ENCODE data around the gene DHRS9.

Gene DHRS9

GRCh38 chr2:169069341-169069740 lies at the start of gene DHRS9:
Gene DHRS9, plus strand, starts transcription at chr2:169069563. Its CDS starts 12,019 bp downstream, at chr2:169081582.
- no peaks in the 10 kb centered on the region for H3K36me3 ChIP-seq (ENCODE audit: control insufficient read depth, insufficient read depth, low read length)
- H3K4me3 ChIP-seq (replicated peaks; ENCODE audit: low read depth, low read length), result no peak within 1 kb of the TSS
- no peak for TF ChIP-seq CTCF (IDR thresholded peaks at IDR 0.05; ENCODE audit: insufficient read depth, low read length, poor library complexity, severe bottlenecking)
- DNase-seq (ENCODE audit: extremely low read depth, insufficient read length), result no peak
- no peaks in the 10 kb centered on the region for H3K27me3 ChIP-seq (replicated peaks; ENCODE audit: control insufficient read depth, insufficient read depth, low read length)

- Histone ChIP-seq H3K4me3 (replicated peaks; ENCODE audit: low read depth, low read length) (no peak overlapping the region), H3K36me3 (ENCODE audit: control insufficient read depth, insufficient read depth, low read length) (no peaks in the 10 kb centered on the region), H3K27me3 (replicated peaks; ENCODE audit: control insufficient read depth, insufficient read depth, low read length) (no peaks in the 10 kb centered on the region)
- no peak for DNase-seq (ENCODE audit: extremely low read depth, insufficient read length)
- TF ChIP-seq CTCF (IDR thresholded peaks at IDR 0.05; ENCODE audit: insufficient read depth, low read length, poor library complexity, severe bottlenecking), result no peak
Measured at GRCh38 chr2:169023161-169023560, 46.2 kb upstream of the DHRS9 start.

GRCh38 chr2:169026056-169026455 lies 43.3 kb upstream of the DHRS9 start:
- H3K27me3 ChIP-seq (replicated peaks; ENCODE audit: control insufficient read depth, insufficient read depth, low read length), result no peaks in the 10 kb centered on the region
- H3K36me3 ChIP-seq (ENCODE audit: control insufficient read depth, insufficient read depth, low read length), result no peaks in the 10 kb centered on the region
- TF ChIP-seq CTCF (IDR thresholded peaks at IDR 0.05; ENCODE audit: insufficient read depth, low read length, poor library complexity, severe bottlenecking), result no peak
- H3K4me3 ChIP-seq (replicated peaks; ENCODE audit: low read depth, low read length), result no peak overlapping the region
- no peak for DNase-seq (ENCODE audit: extremely low read depth, insufficient read length)

GRCh38 chr2:169027234-169027633 lies 42.1 kb upstream of the DHRS9 start:
- Histone ChIP-seq H3K27me3 (replicated peaks; ENCODE audit: control insufficient read depth, insufficient read depth, low read length) (no peaks in the 10 kb centered on the region), H3K36me3 (ENCODE audit: control insufficient read depth, insufficient read depth, low read length) (no peaks in the 10 kb centered on the region), H3K4me3 (replicated peaks; ENCODE audit: low read depth, low read length) (no peak overlapping the region)
- TF ChIP-seq CTCF (IDR thresholded peaks at IDR 0.05; ENCODE audit: insufficient read depth, low read length, poor library complexity, severe bottlenecking), result no peak
- DNase-seq (ENCODE audit: extremely low read depth, insufficient read length), result no peak

- TF ChIP-seq CTCF (IDR thresholded peaks at IDR 0.05; ENCODE audit: insufficient read depth, low read length, poor library complexity, severe bottlenecking), result no peak
- H3K4me3 ChIP-seq (replicated peaks; ENCODE audit: low read depth, low read length), result no peak overlapping the region
- no peaks in the 10 kb centered on the region for H3K27me3 ChIP-seq (replicated peaks; ENCODE audit: control insufficient read depth, insufficient read depth, low read length)
- no peaks in the 10 kb centered on the region for H3K36me3 ChIP-seq (ENCODE audit: control insufficient read depth, insufficient read depth, low read length)
- DNase-seq (ENCODE audit: extremely low read depth, insufficient read length), result no peak
Measured at GRCh38 chr2:169029341-169029740, 40.0 kb upstream of the DHRS9 start.

GRCh38 chr2:169031202-169031601 lies 38.2 kb upstream of the DHRS9 start, which contains the start of gene ABCB11:
Gene ABCB11, minus strand, starts transcription at chr2:169031324. Its CDS starts 13,199 bp downstream, at chr2:169018125.
- no peak for DNase-seq (ENCODE audit: extremely low read depth, insufficient read length)
- Histone ChIP-seq H3K4me3 (replicated peaks; ENCODE audit: low read depth, low read length) (no peak within 1 kb of the TSS), H3K27me3 (replicated peaks; ENCODE audit: control insufficient read depth, insufficient read depth, low read length) (no peaks in the 10 kb centered on the region), H3K36me3 (ENCODE audit: control insufficient read depth, insufficient read depth, low read length) (no peaks in the 10 kb centered on the region)
- TF ChIP-seq CTCF (IDR thresholded peaks at IDR 0.05; ENCODE audit: insufficient read depth, low read length, poor library complexity, severe bottlenecking), result no peak

All from GM06990 (cell line).